ENCODE data around the gene APBA2.

The APBA2 gene

DNA sequence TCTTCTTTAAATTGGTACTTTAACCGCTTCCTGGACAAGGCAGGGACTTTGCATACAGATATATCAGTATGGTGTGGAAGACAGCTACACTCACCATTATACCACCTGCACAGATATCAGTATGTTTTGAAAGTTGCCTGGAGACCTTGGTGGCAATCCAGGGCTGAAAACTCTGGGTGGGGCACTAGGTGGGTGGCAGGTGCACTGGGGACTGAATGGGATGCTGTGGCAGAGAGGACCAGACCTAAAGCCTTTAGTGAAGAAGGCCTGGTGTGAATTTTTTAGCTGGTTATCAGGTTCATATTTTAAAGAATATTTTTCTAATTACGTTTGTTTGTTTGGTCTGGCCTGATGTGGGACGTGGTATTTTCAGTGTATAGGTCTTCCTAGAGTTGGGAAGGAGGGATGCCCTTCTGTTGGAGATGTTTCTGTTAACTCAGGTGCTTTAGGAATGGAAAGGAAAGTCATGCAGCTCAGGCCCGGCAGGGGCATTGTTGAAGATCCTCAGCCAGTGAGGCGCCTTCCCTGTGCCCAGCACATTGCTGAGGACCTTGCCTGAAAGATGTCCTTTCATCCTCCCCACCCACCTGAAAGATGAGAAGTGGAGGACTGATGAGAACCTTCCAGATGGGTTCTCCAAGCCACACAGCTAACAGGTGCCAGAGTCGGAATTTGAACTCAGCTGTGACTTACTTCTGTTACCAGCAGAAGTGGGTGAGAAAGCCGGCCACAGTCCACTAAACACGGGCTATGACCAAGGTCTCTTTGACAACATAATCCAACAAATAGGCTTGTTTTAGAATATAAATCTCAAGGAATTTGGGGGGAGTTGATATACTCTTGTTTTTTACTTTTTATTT, 77.3 kb downstream of the APBA2 start:
- no peak for DNase-seq

DNA sequence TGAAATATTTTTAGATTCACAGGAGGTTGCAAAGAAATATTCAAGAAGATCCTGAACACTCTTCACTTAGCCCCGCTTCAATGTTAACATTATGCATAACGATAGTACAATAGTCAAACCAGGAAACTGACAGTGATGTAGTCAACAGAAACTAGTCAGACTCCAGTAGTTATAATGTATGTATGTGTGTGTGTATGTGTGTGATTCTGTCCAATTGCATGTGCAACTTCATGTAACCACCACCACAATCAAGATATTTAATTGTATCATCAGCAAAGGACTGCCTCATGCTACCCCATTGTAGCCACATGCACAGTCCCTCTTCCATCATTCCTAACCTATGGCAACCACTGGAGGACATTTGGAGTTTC, 77.9 kb downstream of the APBA2 start:
- DNase-seq: no peak

DNA sequence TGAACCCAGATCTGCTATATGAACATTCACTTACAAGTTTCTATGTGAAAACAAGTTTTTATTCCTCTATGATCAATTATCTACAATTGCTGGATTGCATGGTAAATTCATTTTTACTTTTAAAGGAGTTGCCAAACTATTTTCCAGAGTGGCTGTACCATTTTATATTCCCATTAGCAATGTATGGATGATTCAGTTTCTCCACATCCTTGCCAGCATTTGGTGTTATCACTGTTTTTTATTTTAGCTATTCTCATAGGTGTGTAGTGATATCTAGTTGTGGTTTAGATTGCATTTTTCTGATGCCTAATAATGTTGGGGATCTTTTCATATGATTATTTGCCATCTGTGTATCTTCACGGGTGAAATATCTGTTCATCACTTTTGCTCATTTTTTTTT, 78.3 kb downstream of the APBA2 start:
- no peak for DNase-seq

DNA sequence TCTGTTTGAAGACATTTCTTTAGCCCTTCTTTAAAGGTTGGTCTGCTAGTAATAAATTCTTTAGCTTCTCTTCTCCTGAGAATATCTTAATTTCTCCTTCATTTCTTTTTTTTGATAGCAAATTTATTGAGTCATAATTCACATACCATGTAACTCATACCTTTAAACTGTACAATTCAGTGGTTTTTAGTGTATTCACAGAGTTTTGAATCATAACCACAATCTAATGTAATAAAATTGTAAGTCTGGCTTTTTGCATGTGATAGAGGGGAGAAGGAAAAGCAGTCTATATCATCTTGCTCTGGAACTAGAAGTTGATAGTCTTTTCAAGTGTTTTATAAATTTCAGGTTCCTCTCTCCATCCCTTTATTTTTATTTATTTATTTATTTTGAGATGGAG, 81.3 kb downstream of the APBA2 start:
- no peak for DNase-seq

DNA sequence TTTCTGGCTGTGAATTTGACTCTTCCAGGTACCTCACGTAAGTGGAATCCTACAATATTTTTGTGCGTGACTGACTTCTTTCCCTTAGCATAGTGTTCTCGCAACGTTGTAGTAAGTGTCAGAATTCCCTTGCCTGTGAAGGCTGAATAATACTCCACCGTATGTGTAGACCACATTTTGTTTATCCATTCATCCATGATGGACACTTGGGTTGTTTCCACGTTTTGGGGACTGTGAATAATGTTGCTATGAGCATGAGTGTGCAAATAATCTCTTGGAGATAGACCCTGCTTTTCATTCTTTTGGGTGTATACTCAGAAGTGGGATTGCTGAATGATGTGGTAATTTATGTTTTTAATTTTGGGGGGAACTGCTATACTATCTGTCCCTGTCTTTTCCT, 82.2 kb downstream of the APBA2 start:
- DNase-seq: no peak

DNA sequence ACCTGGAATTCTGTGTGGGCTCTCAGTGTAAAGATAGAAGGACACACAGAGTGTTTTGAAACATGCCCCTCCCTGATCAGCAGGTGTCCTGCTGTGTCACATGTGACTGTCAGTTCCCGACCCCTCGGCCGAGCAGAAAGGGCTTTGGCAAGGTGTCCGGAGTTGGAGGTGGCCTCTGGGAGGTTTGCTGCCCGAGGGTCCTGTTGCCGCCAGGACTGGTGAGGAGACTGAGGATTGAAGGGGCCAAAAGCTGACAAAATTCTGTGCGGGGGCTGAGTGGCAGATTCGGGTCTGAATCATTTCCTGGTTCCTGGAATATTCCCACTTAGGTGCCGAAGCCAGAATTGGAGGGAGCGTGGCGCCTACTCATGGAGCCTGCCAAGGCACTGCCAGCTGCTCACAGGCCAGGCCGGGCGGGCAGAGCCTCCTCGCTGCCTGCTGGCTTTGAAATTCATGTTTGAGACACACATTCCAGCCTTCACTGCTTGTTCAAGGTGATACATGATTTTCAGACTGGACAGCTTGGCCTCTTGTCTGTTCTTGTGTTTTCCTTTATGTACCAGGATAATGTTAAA, 83.8 kb downstream of the APBA2 start:
- no peak for DNase-seq

DNA sequence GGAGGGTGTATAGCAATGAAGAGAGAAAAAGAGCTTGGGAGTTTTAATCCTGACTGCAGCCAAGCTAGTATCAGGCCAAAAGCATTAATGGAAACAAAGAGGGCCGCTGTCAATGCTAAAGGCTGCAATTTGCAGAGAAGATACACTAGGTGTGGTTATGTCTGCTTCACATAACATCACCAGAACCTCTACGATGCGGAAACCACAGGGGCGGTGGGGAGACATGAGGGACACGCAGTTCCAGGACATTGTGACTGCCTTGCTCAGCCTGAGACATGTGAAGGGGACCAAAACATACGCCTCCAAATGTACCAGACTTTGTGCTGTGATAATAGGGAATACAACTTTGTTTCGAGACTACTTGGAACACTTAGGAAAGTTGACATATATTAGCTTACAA, 88.4 kb downstream of the APBA2 start:
- DNase-seq: no peak

DNA sequence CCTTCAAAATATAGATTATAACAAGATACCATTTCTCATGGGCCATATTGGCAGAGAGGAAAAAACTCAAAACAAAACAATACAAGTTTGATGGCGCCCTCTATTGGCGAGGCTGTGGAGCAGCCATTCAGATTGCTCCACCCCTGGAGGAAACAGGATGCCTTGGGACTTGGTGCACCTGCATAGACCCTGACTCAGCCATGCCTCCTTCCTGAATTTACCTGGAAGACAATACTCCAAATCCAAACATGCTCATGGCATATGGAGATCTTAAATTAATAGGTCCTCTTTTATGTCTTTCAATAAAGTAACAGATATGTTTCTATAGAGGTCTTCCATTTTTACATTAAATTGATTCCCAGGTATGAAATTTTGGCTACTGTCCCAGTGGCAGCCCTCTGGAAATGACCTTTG, 90.0 kb downstream of the APBA2 start:
- DNase-seq: peak; percentile 58

DNA sequence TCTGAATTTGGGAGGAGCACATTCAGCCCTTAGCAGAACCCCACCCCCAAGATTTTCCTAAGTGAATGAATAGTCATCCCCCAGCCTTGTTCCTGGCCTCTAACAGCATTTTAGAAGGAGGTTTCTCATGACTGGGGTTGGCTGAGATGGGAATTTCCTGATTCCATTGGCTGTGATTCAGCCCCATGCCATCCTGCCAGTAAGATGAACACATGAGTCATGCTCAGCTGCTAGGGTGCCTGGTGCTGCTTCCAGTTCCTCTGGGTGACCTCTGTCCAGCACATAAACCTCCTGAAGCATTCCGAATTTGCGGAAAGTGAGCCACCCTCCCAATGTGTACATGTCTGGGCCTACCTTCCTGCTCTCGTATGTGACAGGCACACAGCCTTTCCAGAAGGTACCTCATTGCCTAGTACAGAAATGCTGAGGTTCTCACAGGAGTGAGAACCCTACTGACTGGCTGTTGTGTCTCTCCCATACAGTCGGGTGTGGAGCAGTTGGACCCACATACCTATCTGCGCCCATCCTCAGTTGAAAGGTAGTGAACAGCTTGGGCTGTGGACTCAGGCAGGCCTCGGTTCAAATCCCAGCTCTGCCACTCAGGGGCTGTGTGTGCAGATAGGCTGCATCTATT, 91.7 kb downstream of the APBA2 start:
- no peak for DNase-seq

DNA sequence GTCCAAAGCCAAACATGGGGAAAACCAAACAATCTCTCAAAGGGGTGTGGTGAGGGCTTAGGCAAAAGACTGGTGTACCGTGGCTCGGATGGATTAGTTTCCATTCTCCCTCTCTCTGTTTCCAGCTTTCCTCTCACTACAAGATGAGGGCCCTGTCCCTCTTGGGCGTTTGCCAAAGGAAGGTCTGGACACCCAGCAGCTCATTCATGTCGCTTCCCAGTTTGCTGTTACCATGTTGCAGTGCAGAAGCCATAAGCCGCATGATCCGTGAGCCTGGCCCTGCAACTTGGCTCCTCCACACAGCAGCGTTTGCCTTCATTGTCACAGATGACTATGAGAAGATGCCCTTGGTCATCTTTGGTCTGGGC, 92.2 kb downstream of the APBA2 start:
- DNase-seq: no peak

DNA sequence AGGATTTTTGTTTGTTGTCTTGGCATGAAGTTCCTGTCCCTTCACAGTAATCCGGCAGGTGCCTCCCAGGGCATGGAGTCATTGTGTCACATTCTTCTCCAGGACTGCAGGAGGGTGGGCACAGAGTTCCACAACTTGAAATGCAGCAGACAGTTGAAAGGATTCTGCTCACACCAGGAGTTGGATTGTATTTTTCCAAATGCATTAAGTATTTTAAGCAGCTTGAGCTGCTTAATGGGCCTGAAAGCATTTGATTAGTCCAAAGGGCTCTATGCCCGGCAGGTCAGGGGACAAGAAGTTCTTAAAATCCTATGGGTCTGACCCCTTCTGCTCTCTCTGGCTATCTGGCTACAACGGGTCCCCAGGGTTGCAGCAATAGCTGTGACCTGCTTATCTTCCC, 92.9 kb downstream of the APBA2 start:
- no peak for DNase-seq

DNA sequence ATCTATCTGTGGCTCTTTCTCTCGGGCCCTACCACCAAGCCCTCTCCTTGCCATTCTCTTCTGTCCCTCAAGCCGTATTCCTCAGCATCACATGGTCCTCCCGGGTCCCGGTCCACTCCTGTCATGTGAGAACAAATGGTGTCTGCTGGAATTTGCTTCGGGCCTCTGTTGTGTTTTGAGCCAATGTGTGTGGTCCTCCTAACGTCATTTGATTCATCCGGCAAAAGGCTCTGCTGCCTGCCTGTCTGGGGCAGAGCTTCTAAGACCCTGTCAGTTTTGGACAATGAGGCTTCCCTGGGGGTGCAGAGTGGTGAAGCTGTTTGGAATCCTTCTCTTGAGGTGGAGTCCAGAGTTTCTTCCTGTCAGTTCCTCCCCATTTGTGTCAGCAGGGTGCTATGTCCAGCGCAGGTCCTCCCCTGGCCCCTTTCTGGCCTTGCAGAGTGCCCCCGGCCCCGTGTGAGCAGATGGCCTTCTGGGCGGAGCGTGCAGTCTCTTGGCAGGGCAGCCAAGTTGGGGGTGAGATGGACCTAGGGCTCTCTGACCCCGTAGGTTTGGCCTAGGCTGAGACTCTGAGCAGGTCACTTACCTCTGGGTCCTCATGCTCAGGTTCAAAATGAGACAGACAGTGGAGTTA, 93.6 kb downstream of the APBA2 start:
- DNase-seq: no peak

DNA sequence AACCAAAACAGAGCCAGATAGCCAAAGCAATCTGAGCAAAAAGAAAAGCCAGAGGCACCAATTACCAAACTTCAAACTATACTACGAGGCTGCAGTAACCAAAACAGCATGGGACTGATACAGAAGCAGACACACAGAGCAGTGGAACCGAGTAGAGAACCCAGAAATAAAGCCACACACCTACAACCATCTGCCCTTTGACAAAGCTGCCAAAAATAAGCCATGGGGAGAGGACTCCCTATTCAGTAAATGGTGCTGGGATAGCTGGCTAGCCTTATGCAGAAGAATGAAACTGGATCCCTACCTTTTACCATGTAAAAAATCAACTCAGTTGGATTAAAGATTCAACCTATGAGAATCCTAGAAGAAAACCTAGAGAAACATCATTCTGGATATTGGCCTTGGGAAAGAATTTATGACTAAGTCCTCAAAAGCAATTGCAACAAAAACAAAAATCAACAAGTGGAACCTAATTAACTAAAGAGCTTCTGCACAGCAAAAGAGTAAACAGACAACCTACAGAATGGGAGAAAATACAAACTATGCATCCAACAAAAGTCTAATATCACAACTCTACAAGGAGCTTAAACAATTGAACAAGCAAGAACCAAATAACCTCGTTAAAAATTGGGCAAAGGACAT, 95.1 kb downstream of the APBA2 start:
- DNase-seq: no peak

DNA sequence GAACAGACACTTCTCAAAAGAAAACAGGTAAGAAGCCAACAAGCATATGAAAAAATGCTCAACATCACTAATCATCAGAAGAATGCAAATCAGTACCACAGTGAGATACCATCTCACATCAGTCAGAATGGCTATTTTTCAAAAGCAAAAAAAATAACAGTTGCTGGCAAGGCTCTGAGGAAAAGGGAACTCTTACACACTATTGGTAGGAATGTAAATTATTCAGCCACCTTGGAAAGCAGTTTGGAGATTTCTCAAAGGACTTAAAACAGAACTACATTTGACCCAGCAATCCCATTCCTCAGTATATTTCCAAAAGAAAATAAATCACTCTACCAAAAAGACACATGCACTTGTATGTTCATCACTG, 95.6 kb downstream of the APBA2 start:
- DNase-seq: no peak

DNA sequence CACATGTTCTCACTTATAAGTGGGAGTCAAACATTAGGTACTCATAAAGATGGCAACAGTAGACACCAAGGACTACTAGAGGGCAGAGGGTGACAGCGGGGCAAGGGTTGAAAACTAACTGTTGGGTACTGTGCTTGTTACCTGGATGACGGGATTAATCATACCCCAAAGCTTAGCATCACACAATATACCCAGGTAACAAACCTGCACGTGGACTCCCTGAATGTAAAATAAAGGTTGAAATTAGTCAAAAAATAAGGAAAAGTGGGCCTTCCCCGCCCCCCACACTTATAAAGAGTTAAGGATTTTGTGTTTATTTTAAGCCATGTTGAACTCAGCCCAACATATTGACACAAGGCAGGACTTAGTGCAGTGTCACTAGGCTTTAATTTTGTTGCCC, 96.1 kb downstream of the APBA2 start:
- DNase-seq: no peak

DNA sequence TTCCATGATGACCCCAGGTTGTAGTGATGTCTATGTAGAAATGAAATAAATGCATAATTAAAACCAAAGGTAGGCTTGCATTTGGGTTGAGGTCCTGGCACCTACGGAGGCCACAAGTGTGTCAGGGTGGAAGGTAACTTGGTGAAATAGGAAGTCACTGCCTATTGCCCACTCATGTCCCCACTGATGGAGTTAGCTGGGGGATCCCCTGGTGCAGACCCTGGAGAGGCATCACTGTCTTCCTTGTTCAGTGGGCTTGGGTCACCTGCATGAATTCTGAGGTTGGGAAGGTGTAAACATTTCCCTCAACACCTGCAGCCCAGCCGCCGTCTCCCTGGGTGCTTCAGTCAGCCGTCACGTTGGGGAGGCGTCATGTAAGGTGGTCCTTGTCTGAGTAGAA, 97.1 kb downstream of the APBA2 start:
- DNase-seq: no peak

DNA sequence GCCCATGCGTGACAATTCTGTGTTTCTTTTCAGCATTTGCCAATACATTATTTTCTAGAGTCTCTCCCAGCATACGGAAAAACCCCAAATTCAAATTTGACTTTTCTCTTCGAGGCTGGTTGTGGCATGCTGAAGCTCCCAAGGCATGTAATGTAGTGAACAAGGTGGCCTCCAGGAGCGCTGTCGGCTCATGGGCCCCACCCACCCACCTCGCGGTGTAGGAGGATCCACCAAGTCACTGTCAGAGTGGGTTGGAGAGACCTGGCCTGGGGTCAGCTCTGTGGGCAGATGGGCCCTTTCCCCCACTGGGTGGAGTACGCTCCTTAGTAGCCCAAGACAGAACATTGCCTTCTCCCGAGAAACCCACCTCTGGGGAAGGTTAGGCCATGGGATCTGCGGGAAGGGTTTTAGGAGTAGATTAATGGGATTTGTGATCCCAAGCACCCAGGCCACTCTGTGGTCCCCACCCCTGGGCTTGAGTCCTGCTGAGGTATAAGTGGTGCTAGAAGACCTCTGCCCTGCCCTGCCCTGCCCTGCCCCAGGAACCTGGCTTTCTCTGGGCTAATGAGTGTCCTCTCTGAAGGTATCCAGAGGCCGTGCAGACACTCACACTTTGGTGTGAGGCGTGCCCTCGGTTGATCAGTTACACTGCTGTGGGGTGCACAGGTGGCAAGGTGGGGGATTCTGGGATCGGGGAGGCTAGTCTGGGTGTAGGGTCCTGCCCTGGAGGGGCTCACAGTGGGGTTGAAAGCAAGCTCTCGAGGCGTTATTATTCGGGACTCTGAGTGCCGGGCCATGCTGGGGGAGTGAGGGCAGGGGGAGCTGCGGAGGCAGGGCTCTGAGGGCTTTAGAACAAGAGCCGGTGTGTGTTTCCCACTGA, 97.9 kb downstream of the APBA2 start:
- no peak for DNase-seq

DNA sequence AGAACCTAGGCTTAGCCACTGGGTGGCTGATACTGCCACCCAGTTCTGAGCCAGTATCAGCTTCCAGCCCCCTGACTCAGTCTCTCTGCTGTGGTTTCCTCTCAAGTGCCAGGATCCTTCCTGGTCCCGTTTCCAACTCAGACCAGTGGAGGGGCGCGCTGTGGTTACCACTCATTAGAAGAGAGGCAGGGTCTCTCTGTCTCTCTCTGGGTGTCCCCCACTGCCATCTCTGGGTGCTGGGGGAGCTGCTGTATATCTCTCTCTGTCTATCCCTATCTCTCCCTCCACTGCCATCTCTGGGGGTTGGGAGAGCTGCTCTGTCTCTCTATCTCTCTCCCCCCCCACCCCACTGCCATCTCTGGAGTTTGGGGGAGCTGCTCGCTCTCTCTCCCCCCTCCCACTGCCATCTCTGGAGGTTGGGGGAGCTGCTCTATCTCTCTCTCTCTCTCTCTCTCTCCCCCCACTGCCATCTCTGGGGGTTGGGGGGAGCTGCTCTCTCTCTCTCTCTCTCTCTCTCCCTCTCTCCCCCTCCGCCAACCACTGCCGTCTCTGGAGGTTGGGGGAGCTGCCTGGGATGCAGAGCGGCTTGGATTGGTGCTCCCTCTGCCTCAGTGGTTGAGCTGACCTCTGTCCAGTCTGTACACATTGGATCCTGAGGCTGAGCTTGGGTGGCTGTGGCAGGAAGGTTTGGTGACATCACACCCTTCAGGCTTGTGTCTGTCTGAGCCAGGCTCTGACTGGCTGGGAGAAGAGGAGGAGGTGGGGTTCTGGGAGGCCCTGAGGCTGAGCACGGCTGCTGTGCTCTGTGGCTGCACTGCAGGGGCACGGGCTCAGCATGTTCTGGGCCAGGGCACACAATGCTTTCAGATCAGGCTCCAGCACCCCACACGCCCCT, 98.9 kb downstream of the APBA2 start:
- no peak for DNase-seq

DNA sequence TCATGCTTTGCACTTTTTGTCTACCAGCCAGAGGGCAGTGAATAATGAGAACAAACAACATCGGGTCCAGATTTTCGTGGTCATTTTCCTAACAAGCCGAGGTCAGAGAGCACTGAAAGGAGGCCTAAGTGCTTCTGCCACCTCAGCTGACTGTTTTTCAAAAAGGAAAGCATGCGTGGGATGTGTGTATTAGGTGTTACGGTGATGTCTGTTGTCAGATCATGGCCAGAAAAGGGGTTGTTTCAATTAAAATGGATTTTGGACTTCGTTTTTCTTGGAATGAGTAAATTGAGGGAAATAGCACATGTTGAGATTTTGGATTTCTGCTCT, 99.5 kb downstream of the APBA2 start:
- no peak for DNase-seq

DNA sequence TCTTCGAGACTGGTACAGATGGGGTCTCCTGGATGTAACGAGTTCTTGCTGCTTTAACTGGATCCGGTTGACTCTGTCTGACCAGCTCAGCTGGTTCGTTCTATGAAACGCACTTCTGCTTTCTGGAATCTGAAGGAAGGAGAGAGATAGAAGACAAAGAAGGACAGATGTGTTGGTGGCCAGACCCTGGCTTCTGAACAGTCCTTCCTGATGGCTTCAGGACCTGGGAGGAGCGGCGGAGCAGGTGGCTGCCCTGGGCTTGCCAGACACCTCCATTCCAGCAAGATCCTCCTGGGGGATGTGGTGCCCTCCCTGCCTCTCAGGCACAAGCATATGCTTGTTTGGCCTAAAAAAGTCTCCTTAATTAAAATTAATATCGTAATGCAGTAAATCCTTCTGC, 99.9 kb downstream of the APBA2 start:
- no peak for DNase-seq

DNA sequence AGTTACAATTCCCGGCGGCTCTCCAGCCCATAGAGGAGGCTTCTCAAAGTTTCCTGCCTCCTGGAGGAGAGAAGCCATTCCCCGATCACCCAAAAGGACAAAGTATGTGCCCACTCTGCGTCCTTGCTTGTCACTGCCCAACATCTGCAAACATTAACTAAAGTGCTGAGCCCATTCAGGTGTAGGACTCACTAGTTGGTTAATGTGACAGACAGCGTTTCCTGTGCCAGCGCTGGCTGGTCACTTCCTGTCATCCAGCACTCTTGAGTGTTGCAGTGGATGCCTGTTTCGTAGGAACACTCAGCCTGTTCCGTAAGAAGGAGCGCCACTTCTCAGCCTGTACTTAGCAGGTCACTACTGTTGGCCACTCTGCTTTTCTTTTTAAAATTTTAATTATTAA, 100.3 kb downstream of the APBA2 start:
- no peak for DNase-seq

DNA sequence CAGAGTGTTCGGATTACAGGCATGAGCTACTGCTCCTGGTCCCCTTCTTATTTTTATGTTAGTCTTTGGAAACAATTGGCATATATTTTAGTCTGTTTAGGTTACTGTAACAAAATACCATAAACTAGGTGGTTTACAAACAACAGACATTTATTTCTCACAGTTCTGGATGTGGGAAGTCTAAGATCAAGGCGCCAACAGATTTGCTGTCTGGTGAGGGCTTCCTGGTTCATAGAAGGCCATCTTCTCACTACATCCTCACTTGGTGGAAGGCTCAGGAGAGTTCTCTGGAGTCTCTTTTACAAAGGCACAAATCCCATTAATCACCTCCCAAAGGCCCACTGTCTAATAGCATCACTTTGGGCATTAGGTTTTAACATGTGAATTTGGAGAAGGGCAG, 101.0 kb downstream of the APBA2 start:
- no peak for DNase-seq
